Stimulated activated naive CD4-positive, alpha-beta T cell (primary cell): Measurements from ENCODE around the gene TOP3B.
"Not testable (repeated sequence)": the region's sequence is repeated elsewhere in the genome, so short reads cannot be mapped to it uniquely, and the experiment has no call there.

Experiments
- DNase-seq, 6 experiments: peaks; one replicate each; lab custom pipeline; 2025; lab: John Stamatoyannopoulos, UW

The TOP3B gene

DNA sequence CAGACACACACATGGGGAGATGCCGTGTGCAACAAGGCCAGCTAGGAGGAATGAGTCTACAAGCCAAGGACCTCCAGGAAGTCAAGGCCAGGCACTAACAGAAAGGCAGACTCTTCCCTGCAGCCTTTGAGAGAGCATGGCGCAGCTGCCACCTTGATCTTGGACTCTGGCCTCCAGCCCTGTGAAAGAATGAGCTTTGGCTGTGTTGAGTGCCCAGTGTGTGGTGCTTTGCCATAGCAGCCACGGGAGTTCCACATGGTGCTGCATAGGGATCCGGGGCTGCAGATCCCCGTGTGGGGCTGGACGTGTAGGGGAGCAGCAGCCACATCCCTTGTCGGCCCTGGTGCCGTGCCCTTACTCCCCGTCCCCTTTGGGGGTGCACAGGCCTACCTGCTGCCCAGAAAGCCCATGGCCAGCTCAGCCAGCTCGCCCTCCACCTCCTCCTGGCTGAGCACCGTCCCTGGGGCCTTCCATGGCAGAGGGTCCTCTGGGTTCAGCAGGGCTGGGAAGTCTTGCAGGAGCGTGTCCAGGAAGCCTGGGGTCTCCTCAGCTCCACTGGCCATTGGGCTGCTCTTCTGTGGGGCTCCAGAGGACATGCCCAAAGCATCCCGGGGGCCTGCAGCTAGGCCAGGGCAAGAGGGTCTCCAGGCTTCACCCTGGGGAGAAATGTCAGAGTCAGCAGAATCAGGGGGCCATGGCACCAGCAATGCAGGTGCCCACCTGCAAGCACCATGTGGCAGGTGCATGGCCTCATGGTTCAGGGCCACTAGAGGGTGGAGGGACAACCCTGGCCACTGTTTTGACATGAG, 36.9 kb downstream of the TOP3B start:
- DNase-seq: no peak

GRCh38 chr22:21944871-21945270, 37.7 kb downstream of the TOP3B start:
- no peak for DNase-seq

- no peak for DNase-seq
Observed at GRCh38 chr22:21943571-21944448, 38.8 kb downstream of the TOP3B start.

- no peak for DNase-seq
Observed at GRCh38 chr22:21942407-21943343, 39.9 kb downstream of the TOP3B start.

- no peak for DNase-seq
Observed at GRCh38 chr22:21941921-21942320, 40.7 kb downstream of the TOP3B start.

DNA sequence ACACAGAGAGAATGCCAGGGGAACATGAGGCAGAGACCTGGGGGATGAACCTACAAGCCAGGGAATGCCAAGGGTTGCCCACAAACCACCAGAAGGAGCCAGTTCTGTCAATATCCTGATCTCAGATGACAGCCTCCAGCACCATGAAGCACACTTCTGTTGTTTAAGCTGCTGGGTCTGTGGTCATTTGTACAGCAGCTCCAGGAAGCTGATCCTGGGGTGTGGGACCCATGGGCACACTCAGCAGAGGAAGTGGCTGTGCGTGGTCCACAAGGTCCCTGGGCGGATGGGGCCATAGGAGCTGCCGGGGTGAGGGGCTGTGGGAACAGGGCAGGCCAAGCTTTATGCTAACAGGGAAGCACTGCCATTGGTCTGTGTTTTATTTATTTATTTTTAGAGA, 42.1 kb downstream of the TOP3B start:
- DNase-seq: no peak

GRCh38 chr22:21939935-21940334, 42.7 kb downstream of the TOP3B start:
- DNase-seq: not testable (repeated sequence)

DNA sequence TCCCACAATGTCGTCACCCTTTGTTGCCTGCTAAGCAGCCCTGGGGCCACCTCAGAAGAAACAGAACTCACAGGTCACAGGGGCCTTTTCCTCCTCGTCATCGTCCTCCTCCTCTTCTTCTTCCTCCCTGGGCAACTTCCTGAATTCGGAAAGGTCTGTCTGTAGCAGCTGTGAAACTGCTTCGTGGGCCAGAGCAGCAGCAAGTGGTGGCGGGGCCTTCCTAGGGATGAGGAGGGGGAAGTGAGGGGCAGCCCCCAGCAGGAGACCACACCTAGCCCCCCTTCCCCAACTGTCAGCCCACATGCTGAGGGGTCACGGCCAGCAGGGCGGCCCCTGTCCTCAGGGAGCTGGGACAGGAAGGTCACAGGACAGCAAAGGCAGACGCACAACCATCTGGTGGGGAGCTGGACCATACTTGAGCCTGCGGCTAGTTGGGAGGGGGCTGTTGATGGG, 43.1 kb downstream of the TOP3B start:
- no peak for DNase-seq

GRCh38 chr22:21938906-21939305, 43.7 kb downstream of the TOP3B start:
- DNase-seq: no peak

- DNase-seq: peak; percentile 71 to 89 (median 85)
Observed at GRCh38 chr22:21938071-21938822, 44.3 kb downstream of the TOP3B start.

- DNase-seq: no peak
Observed at GRCh38 chr22:21937821-21938070, 44.8 kb downstream of the TOP3B start.

GRCh38 chr22:21937041-21937820, 45.4 kb downstream of the TOP3B start:
- DNase-seq: no peak

- DNase-seq: no peak
Observed at GRCh38 chr22:21936151-21936775, 46.3 kb downstream of the TOP3B start.

DNA sequence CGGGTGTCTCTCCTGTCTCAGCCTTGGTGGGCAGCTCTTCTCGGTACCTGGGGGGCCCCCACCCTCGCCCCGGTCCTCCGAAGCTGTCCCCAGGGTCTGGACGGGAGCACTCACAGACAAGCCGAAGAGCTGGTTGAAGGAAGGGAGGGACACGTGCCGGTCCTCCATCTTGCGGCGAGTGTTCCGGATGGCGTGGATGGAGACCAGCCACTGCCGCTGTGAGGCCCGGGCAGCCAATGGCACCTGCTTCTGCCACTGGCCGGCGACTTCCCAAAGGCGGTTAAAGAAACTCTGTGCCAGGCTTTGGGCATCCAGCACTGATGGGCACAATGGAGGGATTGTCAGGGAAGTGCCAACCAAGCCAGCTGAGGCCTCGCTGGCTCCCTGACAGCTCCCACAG, 48.7 kb downstream of the TOP3B start:
- DNase-seq: no peak

GRCh38 chr22:21933413-21933812, 49.2 kb downstream of the TOP3B start:
- no peak for DNase-seq

- DNase-seq: no peak
Observed at GRCh38 chr22:21932347-21932746, 50.2 kb downstream of the TOP3B start.

DNA sequence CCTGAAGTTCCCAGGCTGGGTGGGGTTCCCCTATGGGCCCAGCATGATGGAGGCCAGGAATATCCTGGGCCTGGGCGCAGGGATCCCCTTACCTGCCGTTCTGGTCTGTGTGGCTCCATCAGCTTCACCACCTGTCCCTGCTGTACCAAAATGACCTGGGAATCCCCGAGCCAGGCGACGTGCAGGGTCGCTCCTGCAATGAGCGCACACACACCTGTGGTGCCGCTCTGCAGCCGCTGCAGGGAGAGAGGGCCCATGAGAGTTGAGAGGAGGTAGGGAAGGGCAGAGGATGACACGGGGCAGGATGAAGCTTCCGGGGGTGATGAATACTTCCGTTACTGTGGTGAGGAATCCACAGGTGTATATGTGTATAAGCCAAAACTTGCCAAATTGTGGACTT, 51.5 kb downstream of the TOP3B start:
- DNase-seq: no peak

DNA sequence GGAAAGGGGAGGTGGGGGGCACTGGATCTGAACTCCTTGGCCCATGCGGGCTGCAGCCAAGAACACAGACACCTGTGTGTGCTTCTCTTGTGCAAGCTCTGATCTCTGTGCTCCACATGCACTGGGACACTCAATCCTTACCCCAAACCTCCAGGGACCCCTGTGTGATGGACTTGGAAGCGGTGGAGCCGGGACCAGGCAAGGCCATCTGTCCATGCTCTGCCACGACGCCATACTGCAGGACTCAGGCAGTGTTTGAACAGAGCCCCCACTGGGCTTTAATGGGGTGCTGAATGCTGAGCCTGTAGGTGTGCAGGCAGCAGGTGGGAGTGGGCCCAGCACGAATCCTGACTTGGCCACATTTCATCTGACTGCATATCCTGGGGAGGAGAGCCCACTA, 53.3 kb downstream of the TOP3B start:
- no peak for DNase-seq

DNA sequence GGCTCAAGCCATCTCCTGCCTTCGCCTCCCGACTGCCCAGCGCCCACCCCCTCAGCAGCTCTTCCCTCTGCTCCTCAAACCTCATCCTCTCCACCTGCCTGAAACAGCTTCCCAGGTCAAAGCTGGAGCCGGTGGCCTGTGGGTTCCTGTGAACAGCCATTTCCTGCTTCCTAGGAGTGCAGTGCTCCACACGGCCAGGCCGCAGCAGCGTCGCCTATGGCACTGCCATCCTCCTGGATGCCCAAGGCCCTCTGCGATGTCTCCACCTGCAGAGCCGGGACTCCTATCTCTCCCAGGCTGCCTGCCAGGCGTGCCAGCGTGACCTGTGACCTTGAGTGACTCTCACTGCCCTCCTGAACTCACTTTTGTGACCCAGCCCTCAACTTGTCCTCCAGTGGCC, 54.5 kb downstream of the TOP3B start:
- no peak for DNase-seq

GRCh38 chr22:21927174-21927823, 55.3 kb downstream of the TOP3B start:
- DNase-seq: no peak
